HPDE6-E6E7 (cell line): ENCODE results near the gene ZSCAN16.
"Not testable (repeated sequence)": the region's sequence is repeated elsewhere in the genome, so short reads cannot be mapped to it uniquely, and the experiment has no call there.

ENCODE experiments used
- DNase-seq: peaks from one replicate; pipeline ENCODE4 v3.0.0; 2011; ENCODE audit warnings: missing footprints; ENCODE audit errors: extremely low spot score

Gene ZSCAN16

GRCh38 chr6:28124350-28124970 lies at the start of gene ZSCAN16:
ZSCAN16 (plus strand) TSS chr6:28124609; CDS start chr6:28125444, 835 bp downstream.
- DNase-seq: peak; percentile 82

- DNase-seq: no peak
These were observed 46.4 kb upstream of the ZSCAN16 start for GRCh38 chr6:28078050-28078449.

- DNase-seq: no peak
These were observed 45.6 kb upstream of the ZSCAN16 start for GRCh38 chr6:28078836-28079235.

GRCh38 chr6:28080381-28080630 lies 44.1 kb upstream of the ZSCAN16 start, which contains the start of gene ZNF165:
ZNF165 (plus strand) TSS chr6:28080568; CDS start chr6:28085481, 4,913 bp downstream.
- not testable (repeated sequence) for DNase-seq

- DNase-seq: peak; percentile 85
These were observed 43.6 kb upstream of the ZSCAN16 start for GRCh38 chr6:28080631-28081485.

GRCh38 chr6:28081486-28081751 lies 43.0 kb upstream of the ZSCAN16 start:
- DNase-seq: no peak

- DNase-seq: no peak
These were observed 41.5 kb upstream of the ZSCAN16 start for GRCh38 chr6:28082939-28083338.

- no peak for DNase-seq
These were observed 35.4 kb upstream of the ZSCAN16 start for GRCh38 chr6:28089054-28089453.

GRCh38 chr6:28090917-28091586 lies 33.4 kb upstream of the ZSCAN16 start:
- no peak for DNase-seq

- DNase-seq: not testable (repeated sequence)
These were observed 22.2 kb upstream of the ZSCAN16 start for GRCh38 chr6:28102222-28102621.

GRCh38 chr6:28102699-28103098 lies 21.7 kb upstream of the ZSCAN16 start:
- not testable (repeated sequence) for DNase-seq

- DNase-seq: peak; percentile 91
These were observed 19.8 kb upstream of the ZSCAN16 start for GRCh38 chr6:28104392-28105244.

GRCh38 chr6:28105245-28105639 lies 19.2 kb upstream of the ZSCAN16 start:
- DNase-seq: no peak

GRCh38 chr6:28107506-28107905 lies 16.9 kb upstream of the ZSCAN16 start:
- no peak for DNase-seq

GRCh38 chr6:28111964-28112363 lies 12.4 kb upstream of the ZSCAN16 start:
- DNase-seq: no peak

- DNase-seq: no peak
These were observed 8.6 kb upstream of the ZSCAN16 start for GRCh38 chr6:28115799-28116198.

GRCh38 chr6:28117386-28118050 lies 6.9 kb upstream of the ZSCAN16 start:
- no peak for DNase-seq

GRCh38 chr6:28118217-28118616 lies 6.2 kb upstream of the ZSCAN16 start:
- no peak for DNase-seq

GRCh38 chr6:28121876-28122275 lies 2.5 kb upstream of the ZSCAN16 start:
- no peak for DNase-seq

- not testable (repeated sequence) for DNase-seq
These were observed 2.1 kb upstream of the ZSCAN16 start for GRCh38 chr6:28122283-28122682.

- DNase-seq: no peak
These were observed 553 bp downstream of the ZSCAN16 start for GRCh38 chr6:28124971-28125353.

GRCh38 chr6:28125401-28125800 lies 992 bp downstream of the ZSCAN16 start:
- DNase-seq: no peak
